RWPE1 (cell line): ENCODE measurements around the gene TANGO2.

Source experiments
- CTCF ChIA-PET: fragments of 350-600 bp; sonication (Branson Sonifier 250); formaldehyde crosslinking; extraction: SDS; loops from one replicate; lab custom pipeline; 2021; lab: Yijun Ruan, JAX
- POLR2A ChIA-PET: fragments of 400-600 bp; formaldehyde crosslinking; extraction: SDS; loops from one replicate; lab custom pipeline; 2020; ENCODE audit warnings: antibody characterized with exemption; ENCODE audit not compliant: low non-redundant PET; lab: Yijun Ruan, JAX
- DNase-seq: peaks from one replicate; pipeline ENCODE4 v3.0.0; 2012; ENCODE audit warnings: low spot score
- H3K27ac ChIP-seq: fragments of 450-650 bp; 2 replicates; pipeline ENCODE4 v1.5.1; 2017
- TF ChIP-seq, protein P1 (sequence below): fragments of 450-650 bp; conservative IDR thresholded peaks from 2 replicates; pipeline ENCODE4 v1.5.1; 2017; ENCODE audit warnings: low read depth, mild to moderate bottlenecking

TANGO2 gene

DNA sequence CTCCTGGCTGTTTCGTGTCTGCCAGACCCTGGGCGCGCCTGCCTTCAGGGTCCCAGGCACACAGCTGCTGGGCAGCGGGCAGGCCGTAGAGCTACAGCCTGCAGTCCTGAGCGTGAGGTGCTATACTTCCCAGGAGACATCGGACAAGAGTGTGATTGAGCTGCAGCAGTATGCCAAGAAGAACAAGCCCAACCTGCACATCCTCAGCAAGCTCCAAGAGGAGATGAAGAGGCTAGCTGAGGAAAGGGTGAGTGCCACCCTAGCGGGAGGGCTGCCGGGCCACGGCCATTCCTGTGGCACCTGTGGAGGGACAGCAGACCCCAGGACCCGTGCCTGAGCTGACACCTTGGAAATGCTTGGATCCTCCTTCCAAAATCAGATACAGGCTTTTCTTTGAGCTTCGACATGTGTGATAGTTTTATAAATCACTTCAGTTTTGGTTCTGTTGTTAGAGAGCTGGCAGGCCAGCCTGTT is 87.9 kb downstream of the TANGO2 start:
- TF ChIP-seq, protein P1, sequence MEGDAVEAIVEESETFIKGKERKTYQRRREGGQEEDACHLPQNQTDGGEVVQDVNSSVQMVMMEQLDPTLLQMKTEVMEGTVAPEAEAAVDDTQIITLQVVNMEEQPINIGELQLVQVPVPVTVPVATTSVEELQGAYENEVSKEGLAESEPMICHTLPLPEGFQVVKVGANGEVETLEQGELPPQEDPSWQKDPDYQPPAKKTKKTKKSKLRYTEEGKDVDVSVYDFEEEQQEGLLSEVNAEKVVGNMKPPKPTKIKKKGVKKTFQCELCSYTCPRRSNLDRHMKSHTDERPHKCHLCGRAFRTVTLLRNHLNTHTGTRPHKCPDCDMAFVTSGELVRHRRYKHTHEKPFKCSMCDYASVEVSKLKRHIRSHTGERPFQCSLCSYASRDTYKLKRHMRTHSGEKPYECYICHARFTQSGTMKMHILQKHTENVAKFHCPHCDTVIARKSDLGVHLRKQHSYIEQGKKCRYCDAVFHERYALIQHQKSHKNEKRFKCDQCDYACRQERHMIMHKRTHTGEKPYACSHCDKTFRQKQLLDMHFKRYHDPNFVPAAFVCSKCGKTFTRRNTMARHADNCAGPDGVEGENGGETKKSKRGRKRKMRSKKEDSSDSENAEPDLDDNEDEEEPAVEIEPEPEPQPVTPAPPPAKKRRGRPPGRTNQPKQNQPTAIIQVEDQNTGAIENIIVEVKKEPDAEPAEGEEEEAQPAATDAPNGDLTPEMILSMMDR, result no peak
- CTCF ChIA-PET, result no interaction called here
- peak overlapping the region; percentile 87 for H3K27ac ChIP-seq
- DNase-seq, result no peak
- POLR2A ChIA-PET, result no interaction called here

DNA sequence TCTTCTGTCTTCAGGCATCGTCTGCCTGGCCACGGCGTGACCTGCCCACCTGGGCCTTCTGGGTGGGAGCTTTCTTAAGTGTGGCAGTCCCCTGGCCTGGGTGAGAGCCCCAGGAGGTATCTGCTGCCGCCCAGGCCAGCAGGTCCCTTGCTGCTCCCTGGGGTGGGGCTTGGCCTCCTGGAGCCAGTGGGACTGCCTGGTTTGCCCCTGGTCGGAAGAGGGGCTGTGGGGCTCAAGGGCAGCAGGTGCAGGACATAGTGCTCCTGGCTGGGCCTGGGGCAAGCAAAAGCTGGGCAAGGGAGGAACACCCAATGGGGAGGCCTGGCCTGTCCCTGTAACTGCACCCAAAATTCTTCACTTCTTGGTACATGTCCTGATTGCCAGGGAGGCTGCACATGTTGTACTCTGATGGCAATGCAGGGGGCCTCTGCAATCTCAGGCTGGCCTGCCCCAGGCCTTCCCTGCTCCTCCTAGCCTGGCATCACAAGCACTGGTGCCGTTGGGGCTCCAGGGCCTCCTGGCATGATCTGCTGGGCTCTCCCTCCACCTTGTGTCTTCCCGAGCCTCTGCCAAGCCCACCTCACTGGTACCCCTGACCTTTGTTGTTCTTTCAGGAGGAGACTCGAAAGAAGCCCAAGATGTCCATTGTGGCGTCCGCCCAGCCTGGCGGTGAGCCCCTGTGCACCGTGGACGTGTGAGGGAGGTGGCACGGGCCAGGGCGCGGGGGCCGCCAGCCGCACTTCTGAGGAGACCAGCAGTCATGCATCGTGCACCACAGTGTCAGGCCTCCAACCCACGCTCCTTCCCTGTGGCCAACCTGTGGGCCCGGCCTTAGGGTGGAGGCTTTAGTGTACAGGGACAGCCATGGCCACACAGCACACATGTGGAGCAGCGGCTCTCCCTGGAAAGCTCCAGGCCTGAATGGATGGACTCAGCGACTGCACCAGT is 88.8 kb downstream of the TANGO2 start:
- no peak for DNase-seq
- POLR2A ChIA-PET, result no interaction called here
- CTCF ChIA-PET, result no interaction called here
- TF ChIP-seq, protein P1, result no peak
- peak overlapping the region; percentile 87 for H3K27ac ChIP-seq

- ChIA-PET POLR2A (no interaction called here), CTCF (no interaction called here)
- TF ChIP-seq, protein P1, result no peak
- DNase-seq, result no peak
- peak overlapping the region; percentile 87 for H3K27ac ChIP-seq
These were observed 89.6 kb downstream of the TANGO2 start for GRCh38 chr22:20110359-20110985.

DNA sequence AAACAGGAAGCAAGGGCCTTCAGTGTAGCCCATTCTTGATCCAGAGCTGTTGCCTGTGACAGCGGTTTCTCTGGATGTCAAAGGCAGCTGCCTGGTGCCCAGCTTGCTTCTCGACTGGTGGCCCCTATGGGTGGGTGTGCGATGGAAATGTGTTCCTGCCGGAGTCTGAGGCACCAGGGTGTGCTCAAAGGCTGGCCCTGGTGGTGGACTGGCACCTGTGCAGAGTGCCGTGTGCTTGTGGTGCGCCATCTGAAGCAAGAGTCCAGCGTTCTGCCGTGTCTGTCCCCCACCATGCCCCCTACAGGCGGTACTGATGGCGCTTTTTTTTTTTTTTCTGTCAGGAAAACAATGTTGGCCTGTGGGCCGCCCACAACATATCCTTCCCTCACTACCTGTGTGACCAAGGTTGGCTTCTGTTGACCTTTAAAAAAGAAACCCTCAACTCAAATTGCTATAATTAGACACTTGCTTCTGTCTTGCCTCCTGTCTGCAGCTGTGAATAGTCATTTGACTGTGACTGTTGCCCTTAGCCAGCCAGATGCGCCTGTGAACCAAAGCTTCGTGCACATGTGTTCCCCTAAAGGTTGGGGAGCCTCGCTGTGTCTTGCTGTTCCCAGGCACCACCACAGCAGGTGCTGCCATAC is 90.3 kb downstream of the TANGO2 start:
- TF ChIP-seq, protein P1, result peak; percentile 37
- POLR2A ChIA-PET, result interaction anchor here (0.6 kb wide), 1 partner anchor 10 kb away, joined by 3 read pairs; no protein-coding TSS in a partner anchor
- peak overlapping the region; percentile 87 for H3K27ac ChIP-seq
- no peak for DNase-seq
- CTCF ChIA-PET, result interaction anchor here (0.6 to 0.7 kb wide), 2 partner anchors 164 to 349 kb away, joined by 3 to 4 read pairs; no protein-coding TSS in a partner anchor

DNA sequence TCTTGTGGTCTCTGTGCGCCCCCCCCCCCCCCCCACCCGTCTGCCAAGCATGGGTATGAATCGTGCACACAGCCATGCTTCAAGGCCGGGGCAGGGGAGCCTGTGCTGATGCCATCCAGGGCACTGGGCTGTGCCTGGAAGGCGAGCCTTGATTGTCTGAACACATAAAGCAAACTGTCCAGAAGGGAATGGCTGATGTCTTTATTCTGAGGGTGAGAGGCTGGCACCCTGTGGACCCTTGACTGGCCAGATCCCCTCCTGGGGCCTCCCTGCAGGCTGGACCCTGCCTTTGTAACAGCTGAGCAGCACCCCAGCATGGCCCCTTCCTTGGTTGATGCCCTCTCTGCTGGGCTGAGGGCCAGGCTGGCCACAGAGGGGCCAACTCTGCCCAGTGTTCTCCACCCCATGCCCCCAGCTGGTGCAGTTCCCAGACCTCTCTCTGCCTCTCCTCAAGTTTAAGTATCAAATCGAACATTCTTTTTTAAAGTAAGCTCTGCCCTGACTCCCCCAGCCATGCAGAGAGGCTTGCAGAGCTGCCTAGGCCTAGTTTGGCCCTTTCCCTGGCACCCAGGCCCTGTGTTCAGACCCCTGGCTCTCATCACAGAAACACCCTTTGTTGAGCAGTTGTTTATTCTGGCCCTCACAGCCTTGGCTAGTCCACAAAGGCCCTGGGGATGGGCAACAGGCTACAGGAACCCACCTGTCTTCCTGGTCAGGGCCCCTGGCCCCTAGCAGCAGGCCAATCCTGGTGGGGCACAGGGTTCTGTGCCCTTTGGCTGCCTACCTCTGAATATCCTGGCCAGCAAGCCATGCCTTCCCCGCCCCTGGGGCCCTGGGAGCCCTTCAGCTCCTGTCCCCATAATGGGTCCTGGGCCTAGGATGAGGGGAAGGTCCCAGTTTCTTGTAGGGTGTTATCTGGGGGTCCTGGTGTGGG is 91.0 kb downstream of the TANGO2 start:
- ChIA-PET CTCF (interaction anchor here (0.6 to 0.7 kb wide), 2 partner anchors 165 to 350 kb away, joined by 3 to 4 read pairs; no protein-coding TSS in a partner anchor), POLR2A (interaction anchor here (0.6 kb wide), 1 partner anchor 11 kb away, joined by 3 read pairs; no protein-coding TSS in a partner anchor)
- peak overlapping the region; percentile 87 for H3K27ac ChIP-seq
- no peak for DNase-seq
- TF ChIP-seq, protein P1, result no peak
